ENCODE measurements around the gene GPR153. TPM values are rescaled to one million over a fixed set of nuclear protein-coding genes. Genes with fewer than 3 reads are reported as not detected.

GPR153 gene
- total and polyA plus RNA-seq, 2 of the 13 experiments (the other 11 are each of a cell fraction or from before 2014, with no cell fraction given), result 0.22 to 0.31 TPM

GRCh38 chr1:6199298-6200187 lies 61.4 kb downstream of the GPR153 start, which contains the start of gene RPL22 (continued):
- TF ChIP-seq BCL3 (CRISPR knock-in tag; IDR thresholded peaks at IDR 0.05) (peak; percentile 55; the same call in 1 of the 2 replicates), TOE1 (CRISPR knock-in tag; IDR thresholded peaks at IDR 0.05) (peak; percentile 34; the same call in 1 of the 2 replicates), YY1 (IDR thresholded peaks at IDR 0.05; ENCODE audit: insufficient read depth, insufficient replicate concordance, low read depth, low read length) (peak; percentile 93), TAF1 (CRISPR knock-in tag; IDR thresholded peaks at IDR 0.05) (peak; percentile 98), RFXAP (CRISPR knock-in tag; IDR thresholded peaks at IDR 0.05; ENCODE audit: borderline replicate concordance) (peak; percentile 91; the same call in 1 of the 2 replicates), GATAD2A (CRISPR knock-in tag; IDR thresholded peaks at IDR 0.05) (peak; percentile 46), HNRNPLL (IDR thresholded peaks at IDR 0.05; ENCODE audit: low read depth, low read length, poor library complexity, severe bottlenecking) (peak; percentile 99), ZNF687 (CRISPR knock-in tag; IDR thresholded peaks at IDR 0.05) (peak; percentile 93), ZNF772 (CRISPR knock-in tag; IDR thresholded peaks at IDR 0.05) (peak; percentile 80), ZNF383 (CRISPR knock-in tag; IDR thresholded peaks at IDR 0.05; ENCODE audit: borderline replicate concordance) (no peak), PCBP2 (optimal IDR thresholded peaks at IDR 0.05; ENCODE audit: low read depth, low read length, poor library complexity, severe bottlenecking) (no peak), NR2F2 (IDR thresholded peaks at IDR 0.05; ENCODE audit: borderline replicate concordance, low read depth) (no peak; the same call in 1 of the 2 replicates), CEBPB (IDR thresholded peaks at IDR 0.05; ENCODE audit: borderline replicate concordance, low read depth, low read length) (no peak), ZNF761 (CRISPR knock-in tag; conservative IDR thresholded peaks at IDR 0.05) (peak; percentile 86), NFYC (CRISPR knock-in tag; IDR thresholded peaks at IDR 0.05) (peak; percentile 26; the same call in 1 of the 2 replicates), SNAPC5 (CRISPR knock-in tag; IDR thresholded peaks at IDR 0.05; ENCODE audit: borderline replicate concordance) (peak; percentile 80), CHD2 (IDR thresholded peaks at IDR 0.05; ENCODE audit: low read depth, low read length) (peak; percentile 53; the same call in 1 of the 2 replicates), PRMT3 (CRISPR knock-in tag; IDR thresholded peaks at IDR 0.05; ENCODE audit: borderline replicate concordance, low read depth) (peak; percentile 27; the same call in 1 of the 2 replicates), SMARCE1 (IDR thresholded peaks at IDR 0.05; ENCODE audit: borderline replicate concordance) (no peak), ZBTB7B (CRISPR knock-in tag; IDR thresholded peaks at IDR 0.05) (peak; percentile 46; the same call in 1 of the 2 replicates), ZNF235 (CRISPR knock-in tag; IDR thresholded peaks at IDR 0.05; ENCODE audit: borderline replicate concordance) (no peak), RELA (CRISPR knock-in tag; IDR thresholded peaks at IDR 0.05) (peak; percentile 76; the same call in 1 of the 2 replicates), ZNF614 (CRISPR knock-in tag; IDR thresholded peaks at IDR 0.05; ENCODE audit: borderline replicate concordance) (peak; percentile 84), MATR3 (CRISPR knock-in tag; IDR thresholded peaks at IDR 0.05) (no peak), BRCA1 (CRISPR knock-in tag; IDR thresholded peaks at IDR 0.05) (peak; percentile 95)

Measured in HepG2 (cell line).